HepG2 (cell line): Measurements from ENCODE around the gene TP53AIP1. TPM values are rescaled to one million over a fixed set of nuclear protein-coding genes. Genes with fewer than 3 reads are reported as not detected.

ENCODE experiments used
- ATAC-seq: fragments of 200-7000 bp; cut with Tn5 transposase; 3 replicates; pipeline ENCODE4 v1.9.1; 2020; ENCODE audit warnings: mild to moderate bottlenecking, moderate library complexity
- BruUV-seq: library from RNA; stranded (reverse); fragments of 400-500 nt; replicated peaks from 2 replicates; lab custom pipeline; 2021; lab: Mats Ljungman, UMichigan
- CTCF ChIA-PET: fragments of 300-600 bp; formaldehyde crosslinking; extraction: SDS; loops from one replicate; lab custom pipeline; 2021; ENCODE audit warnings: low total read pairs, inconsistent platforms, low intra/inter-chr PET ratio; lab: Yijun Ruan, JAX
- POLR2A ChIA-PET: fragments of 350-600 bp; sonication (Branson Sonifier 250); formaldehyde crosslinking; loops from one replicate; lab custom pipeline; 2020; ENCODE audit warnings: antibody characterized with exemption, inconsistent platforms; lab: Yijun Ruan, JAX
- DNase-seq: peaks from one replicate; pipeline ENCODE4 v3.0.0-alpha.2; 2015; ENCODE audit warnings: low spot score
- FAIRE-seq: peaks from 3 replicates; lab custom pipeline; 2011; peaks lifted over from hg19 to GRCh38; lab: Jason Lieb, UNC
- H2AFZ ChIP-seq: one replicate; pipeline ENCODE4 v1.6.1; 2011; ENCODE audit warnings: low read length, inconsistent platforms
- H3K27ac ChIP-seq: fragments of 300-600 bp; 3 replicates; pipeline ENCODE4 v1.8.0; 2011; ENCODE audit warnings: mixed run types, mild to moderate bottlenecking, mixed read lengths, low read length, inconsistent platforms; ENCODE audit not compliant: insufficient read depth; ENCODE audit errors: extremely low read length
- H3K27me3 ChIP-seq, 2 experiments: fragments of 200-600 bp in 1 of 2; 2 replicates in 1 of 2; 3 replicates in 1 of 2; pipeline versions ENCODE4 v1.6.0 to v1.8.0; 2011; ENCODE audit warnings: low read length in 2 of 2, mild to moderate bottlenecking in 2 of 2, moderate library complexity in 2 of 2, inconsistent platforms in 1 of 2; ENCODE audit not compliant: insufficient read depth in 2 of 2, control insufficient read depth in 1 of 2
- H3K36me3 ChIP-seq, 2 experiments: fragments of 200-600 bp in 1 of 2; replicated peaks in 1 of 2; 2 replicates in 1 of 2; 3 replicates in 1 of 2; pipeline versions ENCODE4 v1.5.1 to v1.8.0; 2011; ENCODE audit warnings: low read length in 2 of 2, inconsistent platforms in 1 of 2; ENCODE audit not compliant: insufficient read depth in 2 of 2, control insufficient read depth in 1 of 2
- H3K4me1 ChIP-seq: 2 replicates; pipeline ENCODE4 v1.5.1; 2012; ENCODE audit warnings: low read length, inconsistent platforms; ENCODE audit not compliant: insufficient read depth
- H3K4me2 ChIP-seq: 2 replicates; pipeline ENCODE4 v1.6.0; 2011; ENCODE audit warnings: low read depth, low read length, inconsistent platforms
- H3K4me3 ChIP-seq, 3 experiments: fragments of 200-600 bp in 1 of 3; sonication (generic), shearing (Covaris generic) in 1 of 3; replicated peaks in 1 of 3; 2 replicates each; pipeline ENCODE4 v1.5.1; 2011 to 2016; ENCODE audit warnings: low read length in 3 of 3, inconsistent platforms in 2 of 3, low read depth in 2 of 3, mild to moderate bottlenecking in 2 of 3, control low read depth in 1 of 3, mixed read lengths in 1 of 3; ENCODE audit not compliant: insufficient read depth in 1 of 3
- H3K79me2 ChIP-seq: one replicate; pipeline ENCODE4 v1.6.1; 2011; ENCODE audit warnings: low read length, inconsistent platforms; ENCODE audit not compliant: insufficient read depth
- H3K9ac ChIP-seq: 2 replicates; pipeline ENCODE4 v1.6.0; 2011; ENCODE audit warnings: mild to moderate bottlenecking, low read depth, low read length, inconsistent platforms; ENCODE audit not compliant: insufficient read depth
- H3K9me3 ChIP-seq: 2 replicates; pipeline ENCODE4 v1.5.1; 2012; ENCODE audit warnings: mild to moderate bottlenecking, low read length
- H4K20me1 ChIP-seq: 2 replicates; pipeline ENCODE4 v1.6.0; 2011; ENCODE audit warnings: inconsistent platforms, mild to moderate bottlenecking, low read length, moderate library complexity; ENCODE audit not compliant: insufficient read depth
- CTCF ChIP-seq: sonication (generic); formaldehyde crosslinking; IDR thresholded peaks from 2 replicates; pipeline ENCODE4 v1.5.0; 2020; ENCODE audit warnings: mild to moderate bottlenecking, missing genetic modification reagents, moderate library complexity
- JUND ChIP-seq: sonication (generic); formaldehyde crosslinking; IDR thresholded peaks from 2 replicates; pipeline ENCODE4 v1.8.0; 2022; ENCODE audit warnings: mild to moderate bottlenecking, missing genetic modification reagents
- ZBTB7B ChIP-seq: sonication (generic); formaldehyde crosslinking; IDR thresholded peaks from 2 replicates; pipeline ENCODE4 v1.4.0; 2020; ENCODE audit warnings: missing genetic modification reagents
- ZKSCAN1 ChIP-seq: fragments of 150-350 bp; IDR thresholded peaks from 2 replicates; pipeline ENCODE4 v1.6.1; 2014; ENCODE audit warnings: low read length
- ZNF709 ChIP-seq: sonication (generic); formaldehyde crosslinking; IDR thresholded peaks from 2 replicates; pipeline ENCODE4 v1.5.0; 2020; ENCODE audit warnings: mild to moderate bottlenecking, missing genetic modification reagents
- WGBS: methylation state at CpG from one replicate; pipeline ENCODE4 v1.1.6; 2017; ENCODE audit warnings: low lambda C conversion rate; 5-methylcytosine and 5-hydroxymethylcytosine counted together
- in situ Hi-C: cut with HindIII; loops from 2 replicates; pipeline ENCODE4 v1.10.0; 2017; ENCODE audit warnings: low pct_unique_long_range_greater_than_20kb; ENCODE audit not compliant: extremely low pct_ligation_motif_present
- intact Hi-C: fragments of 100-400 bp; cut with micrococcal nuclease; formaldehyde crosslinking; loops from one replicate; pipeline ENCODE4 v1.10.0; 2022; ENCODE audit not compliant: unreplicated experiment
- polyA plus RNA-seq, 8 experiments: library from polyadenylated mRNA; depleted of rRNA in 3 of 8; stranded (reverse) in 7 of 8; unstranded in 1 of 8; fragments of >200 nt; fragmentation: Illumina TruSeq in 4 of 8; extraction: Trizol in 4 of 8; gene quantifications; 2 replicates each; pipeline versions ENCODE4 v1.2.1 to v1.2.3, GENCODE V29; 2011 to 2016; ENCODE audit warnings: low read depth in 4 of 8, missing spikeins in 1 of 8, mixed read lengths in 1 of 8; ENCODE audit not compliant: insufficient read depth in 1 of 8
- total RNA-seq, 5 experiments: library from RNA; depleted of rRNA; stranded (reverse); fragments of >200 nt; fragmentation: Illumina TruSeq; extraction: Trizol; gene quantifications; 2 replicates each; pipeline ENCODE4 v1.2.3, GENCODE V29; 2016; ENCODE audit warnings: low read depth in 1 of 5
- TF ChIP-seq, protein P1 (sequence below): sonication (generic); formaldehyde crosslinking; IDR thresholded peaks from 2 replicates; pipeline ENCODE4 v1.4.0; 2020; ENCODE audit warnings: missing genetic modification reagents, low read depth, mild to moderate bottlenecking, borderline replicate concordance

Gene TP53AIP1
- total and polyA plus RNA-seq, 2 of the 13 experiments (the other 11 are each of a cell fraction or from before 2014, with no cell fraction given) = 0.11 TPM; not detected in 1

- no peak overlapping the region for H3K4me2 ChIP-seq
- ChIA-PET POLR2A (no interaction called here), CTCF (no interaction called here)
- no peak overlapping the region for H3K27ac ChIP-seq
- intact Hi-C loops = no loop called here
- no peaks in the 10 kb centered on the region for H3K79me2 ChIP-seq
- no peaks in the 10 kb centered on the region for H4K20me1 ChIP-seq
- no TSS peak for BruUV-seq
- 35% methylated on average over 10 of the region's 15 CpGs for WGBS
- no peaks in the 10 kb centered on the region for H3K36me3 ChIP-seq
- no peak overlapping the region for H3K9ac ChIP-seq
- DNase-seq = no peak
- peaks cover 9% of the 10 kb centered on the region; the same call in 1 of the 2 replicates for H3K4me1 ChIP-seq
- H3K27me3 ChIP-seq = peaks cover 11 to 61% of the 10 kb centered on the region in 2 experiments
- in situ Hi-C loops = loop anchor here (5.0 to 25.0 kb wide), 3 partner anchors 69 to 799 kb away; no protein-coding TSS in a partner anchor
- no peak for ATAC-seq
- H2AFZ ChIP-seq = no peak overlapping the region
- H3K4me3 ChIP-seq = no peak overlapping the region
- no peaks in the 10 kb centered on the region for H3K9me3 ChIP-seq
- TF ChIP-seq JUND (CRISPR knock-in tag) (no peak), ZKSCAN1 (peak; percentile 80)
- TF ChIP-seq, all 625 proteins: peak for 1
- FAIRE-seq = no peak
Measured at GRCh38 chr11:128888034-128888985, 54.4 kb downstream of the TP53AIP1 start.

GRCh38 chr11:128886406-128887124 is 56.1 kb downstream of the TP53AIP1 start:
- BruUV-seq = no TSS peak
- no peak for TF ChIP-seq ZBTB7B (CRISPR knock-in tag)
- TF ChIP-seq CTCF = peak; percentile 39
- no peak for TF ChIP-seq ZNF709 (CRISPR knock-in tag)
- TF ChIP-seq, protein P1, sequence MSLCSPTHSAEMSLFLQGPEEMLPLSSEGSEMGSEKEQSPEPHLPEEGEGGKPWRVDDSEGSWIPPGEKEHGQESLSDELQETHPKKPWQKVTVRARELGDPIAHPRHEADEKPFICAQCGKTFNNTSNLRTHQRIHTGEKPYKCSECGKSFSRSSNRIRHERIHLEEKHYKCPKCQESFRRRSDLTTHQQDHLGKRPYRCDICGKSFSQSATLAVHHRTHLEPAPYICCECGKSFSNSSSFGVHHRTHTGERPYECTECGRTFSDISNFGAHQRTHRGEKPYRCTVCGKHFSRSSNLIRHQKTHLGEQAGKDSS = no peak
- DNase-seq (no peak), FAIRE-seq (no peak), ATAC-seq (peak; percentile 60)
- POLR2A ChIA-PET = no interaction called here
- Histone ChIP-seq H3K27me3 (peaks cover 9 to 54% of the 10 kb centered on the region in 2 experiments), H4K20me1 (no peaks in the 10 kb centered on the region), H3K4me3 (no peak overlapping the region), H2AFZ (no peak overlapping the region), H3K9me3 (no peaks in the 10 kb centered on the region), H3K27ac (no peak overlapping the region), H3K79me2 (no peaks in the 10 kb centered on the region), H3K4me2 (no peak overlapping the region), H3K36me3 (no peaks in the 10 kb centered on the region), H3K4me1 (peaks cover 9% of the 10 kb centered on the region; the same call in 1 of the 2 replicates), H3K9ac (no peak overlapping the region)
- CTCF ChIA-PET = interaction anchor here (0.7 to 3.8 kb wide), 2 partner anchors 62 to 70 kb away, joined by 3 to 38 read pairs; no protein-coding TSS in a partner anchor
- intact Hi-C loops = no loop called here
- in situ Hi-C loops = loop anchor here (5.0 to 25.0 kb wide), 3 partner anchors 71 to 801 kb away; no protein-coding TSS in a partner anchor
- WGBS = 20% methylated on average over 3 of the region's 5 CpGs
